IPS-18a (cell line): Measurements from ENCODE around the gene TNS1.

Experiments
- H3K27ac ChIP-seq: one replicate; pipeline ENCODE4 v1.5.1; 2013; ENCODE audit warnings: low read length
- H3K27me3 ChIP-seq: one replicate; pipeline ENCODE4 v1.6.1; 2013; ENCODE audit warnings: mild to moderate bottlenecking, low read length; ENCODE audit not compliant: control insufficient read depth, insufficient read depth
- H3K36me3 ChIP-seq: one replicate; pipeline ENCODE4 v1.6.1; 2013; ENCODE audit warnings: low read depth, low read length; ENCODE audit not compliant: control insufficient read depth
- H3K4me1 ChIP-seq: one replicate; pipeline ENCODE4 v1.6.1; 2013; ENCODE audit warnings: low read depth, low read length; ENCODE audit not compliant: control insufficient read depth
- H3K4me3 ChIP-seq: one replicate; pipeline ENCODE4 v1.5.1; 2013; ENCODE audit warnings: low read length
- H3K9ac ChIP-seq: one replicate; pipeline ENCODE4 v1.6.1; 2013; ENCODE audit warnings: mild to moderate bottlenecking, low read length, moderate library complexity
- H3K9me3 ChIP-seq: one replicate; pipeline ENCODE4 v1.6.1; 2013; ENCODE audit warnings: low read depth, low read length; ENCODE audit not compliant: control insufficient read depth

Gene TNS1

GRCh38 chr2:217880891-217881290, 121.9 kb downstream of the TNS1 start:
- no peaks in the 10 kb centered on the region for H3K4me1 ChIP-seq
- H3K27ac ChIP-seq, result no peak overlapping the region
- no peaks in the 10 kb centered on the region for H3K9me3 ChIP-seq
- no peaks in the 10 kb centered on the region for H3K36me3 ChIP-seq
- H3K9ac ChIP-seq, result no peak overlapping the region
- no peak overlapping the region for H3K4me3 ChIP-seq
- H3K27me3 ChIP-seq, result no peaks in the 10 kb centered on the region

- Histone ChIP-seq H3K9me3 (no peaks in the 10 kb centered on the region), H3K27ac (no peak overlapping the region), H3K4me3 (no peak overlapping the region), H3K36me3 (no peaks in the 10 kb centered on the region), H3K4me1 (no peaks in the 10 kb centered on the region), H3K9ac (no peak overlapping the region), H3K27me3 (no peaks in the 10 kb centered on the region)
Observed at GRCh38 chr2:217880287-217880889, 122.4 kb downstream of the TNS1 start.

GRCh38 chr2:217878915-217879590, 123.7 kb downstream of the TNS1 start:
- no peaks in the 10 kb centered on the region for H3K27me3 ChIP-seq
- no peak overlapping the region for H3K27ac ChIP-seq
- no peaks in the 10 kb centered on the region for H3K9me3 ChIP-seq
- H3K4me3 ChIP-seq, result no peak overlapping the region
- H3K9ac ChIP-seq, result no peak overlapping the region
- no peaks in the 10 kb centered on the region for H3K36me3 ChIP-seq
- H3K4me1 ChIP-seq, result no peaks in the 10 kb centered on the region

GRCh38 chr2:217877866-217878265, 124.9 kb downstream of the TNS1 start:
- no peaks in the 10 kb centered on the region for H3K36me3 ChIP-seq

GRCh38 chr2:217876253-217876570, 126.6 kb downstream of the TNS1 start:
- H3K4me1 ChIP-seq, result peaks cover 4% of the 10 kb centered on the region
- H3K9ac ChIP-seq, result no peak overlapping the region
- no peaks in the 10 kb centered on the region for H3K9me3 ChIP-seq
- H3K36me3 ChIP-seq, result no peaks in the 10 kb centered on the region
- no peaks in the 10 kb centered on the region for H3K27me3 ChIP-seq
- H3K27ac ChIP-seq, result no peak overlapping the region
- no peak overlapping the region for H3K4me3 ChIP-seq

More at GRCh38 chr2:217877866-217878265, 124.9 kb downstream of the TNS1 start:
- H3K27me3 ChIP-seq, result no peaks in the 10 kb centered on the region
- H3K4me1 ChIP-seq, result no peaks in the 10 kb centered on the region
- no peak overlapping the region for H3K9ac ChIP-seq
- no peaks in the 10 kb centered on the region for H3K9me3 ChIP-seq
- no peak overlapping the region for H3K27ac ChIP-seq
- no peak overlapping the region for H3K4me3 ChIP-seq

- Histone ChIP-seq H3K27ac (no peak overlapping the region), H3K36me3 (no peaks in the 10 kb centered on the region), H3K4me3 (no peak overlapping the region), H3K9ac (no peak overlapping the region), H3K27me3 (no peaks in the 10 kb centered on the region), H3K9me3 (no peaks in the 10 kb centered on the region), H3K4me1 (peaks cover 4% of the 10 kb centered on the region)
Observed at GRCh38 chr2:217875556-217876252, 127.1 kb downstream of the TNS1 start.

- Histone ChIP-seq H3K4me1 (peaks cover 4% of the 10 kb centered on the region), H3K9ac (no peak overlapping the region), H3K9me3 (no peaks in the 10 kb centered on the region), H3K4me3 (no peak overlapping the region), H3K27ac (no peak overlapping the region), H3K27me3 (no peaks in the 10 kb centered on the region), H3K36me3 (no peaks in the 10 kb centered on the region)
Observed at GRCh38 chr2:217875138-217875537, 127.7 kb downstream of the TNS1 start.

GRCh38 chr2:217873371-217873770, 129.4 kb downstream of the TNS1 start:
- H3K36me3 ChIP-seq, result no peaks in the 10 kb centered on the region
- no peak overlapping the region for H3K9ac ChIP-seq

GRCh38 chr2:217872319-217872718, 130.5 kb downstream of the TNS1 start:
- Histone ChIP-seq H3K9me3 (no peaks in the 10 kb centered on the region), H3K36me3 (no peaks in the 10 kb centered on the region), H3K4me3 (no peak overlapping the region)

More at GRCh38 chr2:217873371-217873770, 129.4 kb downstream of the TNS1 start:
- peaks cover 4% of the 10 kb centered on the region for H3K4me1 ChIP-seq
- no peaks in the 10 kb centered on the region for H3K27me3 ChIP-seq
- H3K9me3 ChIP-seq, result no peaks in the 10 kb centered on the region
- no peak overlapping the region for H3K4me3 ChIP-seq
- H3K27ac ChIP-seq, result no peak overlapping the region

GRCh38 chr2:217870528-217871011, 132.2 kb downstream of the TNS1 start:
- no peaks in the 10 kb centered on the region for H3K9me3 ChIP-seq
- H3K4me1 ChIP-seq, result peaks cover 4% of the 10 kb centered on the region
- H3K27ac ChIP-seq, result no peak overlapping the region
- no peak overlapping the region for H3K4me3 ChIP-seq
- no peaks in the 10 kb centered on the region for H3K36me3 ChIP-seq
- H3K9ac ChIP-seq, result no peak overlapping the region
- no peaks in the 10 kb centered on the region for H3K27me3 ChIP-seq

More at GRCh38 chr2:217872319-217872718, 130.5 kb downstream of the TNS1 start:
- H3K4me1 ChIP-seq, result peaks cover 4% of the 10 kb centered on the region
- no peak overlapping the region for H3K9ac ChIP-seq
- no peak overlapping the region for H3K27ac ChIP-seq
- no peaks in the 10 kb centered on the region for H3K27me3 ChIP-seq

- Histone ChIP-seq H3K4me3 (no peak overlapping the region), H3K9ac (no peak overlapping the region), H3K36me3 (no peaks in the 10 kb centered on the region)
Observed at GRCh38 chr2:217868911-217869334, 133.9 kb downstream of the TNS1 start.

More at GRCh38 chr2:217868911-217869334, 133.9 kb downstream of the TNS1 start:
- Histone ChIP-seq H3K27ac (no peak overlapping the region), H3K27me3 (no peaks in the 10 kb centered on the region), H3K9me3 (no peaks in the 10 kb centered on the region), H3K4me1 (peaks cover 4% of the 10 kb centered on the region)
